ENCODE results near the gene ACTG1. TPM values are rescaled to one million over a fixed set of nuclear protein-coding genes. Genes with fewer than 3 reads are reported as not detected.

The ACTG1 gene
- total RNA-seq, 2 donors from 2014 or later = 4,461 to 5,616 TPM

DNA sequence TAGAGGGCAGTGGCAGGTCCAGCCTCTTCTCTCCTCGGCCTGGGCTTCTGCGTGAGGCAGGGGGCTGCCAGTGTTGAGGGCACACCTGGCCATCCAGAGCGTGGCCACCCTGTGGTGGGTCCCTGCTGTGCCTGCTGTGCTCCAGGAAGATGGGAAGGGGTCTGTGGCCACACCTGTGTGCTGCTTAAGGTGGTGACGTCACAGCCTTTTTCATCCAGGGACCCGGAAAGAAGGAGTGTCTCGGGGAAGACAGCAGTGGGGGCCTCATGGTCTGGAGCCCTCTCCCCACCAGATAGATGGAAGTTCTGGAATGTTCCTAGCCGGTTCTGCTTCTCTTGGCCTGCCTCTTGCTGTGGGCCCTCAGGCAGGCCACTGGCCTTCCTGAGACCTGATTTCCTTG, 36.5 kb downstream of the ACTG1 start:
- Histone ChIP-seq H3K4me1 (ENCODE audit: control insufficient read depth, insufficient read depth, low read length) (peaks cover 4% of the 10 kb centered on the region), H3K27ac (ENCODE audit: low read depth, low read length) (no peak overlapping the region), H3K36me3 (ENCODE audit: control insufficient read depth, insufficient read depth, low read length) (no peaks in the 10 kb centered on the region), H3K27me3 (ENCODE audit: control insufficient read depth, insufficient read depth, low read length, poor library complexity, severe bottlenecking) (peaks cover 12% of the 10 kb centered on the region), H3K4me3 (ENCODE audit: low read length) (no peak overlapping the region), H3K9me3 (ENCODE audit: control insufficient read depth, low read length) (no peaks in the 10 kb centered on the region), H3K9ac (ENCODE audit: extremely low read depth, low read length, poor library complexity, severe bottlenecking) (no peak overlapping the region)
- Mint-ChIP-seq H3K27me3 (ENCODE audit: insufficient read depth) (peaks cover 31% of the 10 kb centered on the region), H3K4me1 (peaks cover 7% of the 10 kb centered on the region), H3K9me3 (peaks cover 3% of the 10 kb centered on the region), H3K36me3 (ENCODE audit: low read depth) (no peaks in the 10 kb centered on the region), H3K4me3 (no peak overlapping the region), H3K27ac (no peak overlapping the region)
- 92 to 100% methylated on average over 6 to 7 of the region's 7 CpGs for WGBS, 2 experiments (ENCODE audit: insufficient coverage in 1 of 2, insufficient read length in 1 of 2)
- no peak for TF ChIP-seq CTCF (conservative IDR thresholded peaks at IDR 0.05)
- DNase-seq = no peak

GRCh38 chr17:81474958-81475357, 37.6 kb downstream of the ACTG1 start:
- no peak for TF ChIP-seq CTCF (conservative IDR thresholded peaks at IDR 0.05)
- Mint-ChIP-seq H3K9me3 (peaks cover 3% of the 10 kb centered on the region), H3K4me1 (peaks cover 7% of the 10 kb centered on the region), H3K36me3 (ENCODE audit: low read depth) (no peaks in the 10 kb centered on the region), H3K4me3 (no peak overlapping the region), H3K27ac (no peak overlapping the region), H3K27me3 (ENCODE audit: insufficient read depth) (peaks cover 20% of the 10 kb centered on the region)
- H3K4me1 ChIP-seq (ENCODE audit: control insufficient read depth, insufficient read depth, low read length) = peaks cover 4% of the 10 kb centered on the region
- no peaks in the 10 kb centered on the region for H3K9me3 ChIP-seq (ENCODE audit: control insufficient read depth, low read length)
- DNase-seq = no peak
- no peaks in the 10 kb centered on the region for H3K36me3 ChIP-seq (ENCODE audit: control insufficient read depth, insufficient read depth, low read length)
- no peak overlapping the region for H3K9ac ChIP-seq (ENCODE audit: extremely low read depth, low read length, poor library complexity, severe bottlenecking)
- H3K27me3 ChIP-seq (ENCODE audit: control insufficient read depth, insufficient read depth, low read length, poor library complexity, severe bottlenecking) = peaks cover under 1% of the 10 kb centered on the region
- WGBS, 2 experiments (ENCODE audit: insufficient coverage in 1 of 2, insufficient read length in 1 of 2) = 89 to 92% methylated on average over 9 to 16 of the region's 16 CpGs
- H3K27ac ChIP-seq (ENCODE audit: low read depth, low read length) = no peak overlapping the region
- no peak overlapping the region for H3K4me3 ChIP-seq (ENCODE audit: low read length)

DNA sequence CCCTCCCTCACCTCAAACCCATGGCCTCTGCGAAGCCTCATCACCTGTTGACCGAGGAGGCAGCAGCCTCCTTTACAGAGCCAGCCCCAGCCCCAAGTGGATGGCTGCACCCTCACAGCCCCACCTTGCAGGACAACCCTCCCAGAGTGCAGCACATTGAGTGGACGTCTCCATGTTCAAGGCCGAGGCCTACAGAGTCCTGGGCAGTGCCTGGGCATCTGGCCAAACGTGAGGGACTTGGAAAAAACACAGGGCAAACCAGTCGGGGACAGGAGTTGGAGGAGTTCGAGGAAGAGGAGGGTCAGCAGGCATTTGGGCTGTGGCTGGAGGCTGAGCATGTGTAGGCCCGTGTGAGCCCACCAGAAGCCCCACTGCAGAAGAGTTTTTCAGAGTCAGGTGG, 39.6 kb downstream of the ACTG1 start:
- H3K9me3 Mint-ChIP-seq = peaks cover 3% of the 10 kb centered on the region
- no peak overlapping the region for H3K9ac ChIP-seq (ENCODE audit: extremely low read depth, low read length, poor library complexity, severe bottlenecking)
- DNase-seq = no peak
- no peaks in the 10 kb centered on the region for H3K36me3 ChIP-seq (ENCODE audit: control insufficient read depth, insufficient read depth, low read length)
- H3K27me3 ChIP-seq (ENCODE audit: control insufficient read depth, insufficient read depth, low read length, poor library complexity, severe bottlenecking) = no peaks in the 10 kb centered on the region
- TF ChIP-seq CTCF (conservative IDR thresholded peaks at IDR 0.05) = no peak
- H3K4me1 ChIP-seq (ENCODE audit: control insufficient read depth, insufficient read depth, low read length) = peaks cover 4% of the 10 kb centered on the region
- no peaks in the 10 kb centered on the region for H3K9me3 ChIP-seq (ENCODE audit: control insufficient read depth, low read length)
- peaks cover 2% of the 10 kb centered on the region for H3K36me3 Mint-ChIP-seq (ENCODE audit: low read depth)
- peaks cover 5% of the 10 kb centered on the region for H3K4me1 Mint-ChIP-seq
- H3K27ac ChIP-seq (ENCODE audit: low read depth, low read length) = no peak overlapping the region
- peaks cover 8% of the 10 kb centered on the region for H3K27me3 Mint-ChIP-seq (ENCODE audit: insufficient read depth)
- H3K27ac Mint-ChIP-seq = no peak overlapping the region
- 90 to 95% methylated on average over 3 to 8 of the region's 8 CpGs for WGBS, 2 experiments (ENCODE audit: insufficient coverage in 1 of 2, insufficient read length in 1 of 2)
- no peak overlapping the region for H3K4me3 Mint-ChIP-seq
- H3K4me3 ChIP-seq (ENCODE audit: low read length) = no peak overlapping the region
